Stimulated activated CD4-positive, alpha-beta T cell treated with anti-CD3 and anti-CD28 coated beads, Interleukin-15, amount 100 ng/mL, for 1 hour (primary cell): ENCODE data around the gene GPR39.

ENCODE experiments used
- DNase-seq, 2 donors: peaks; one replicate each; pipeline ENCODE4 v3.0.0-alpha.2; 2020; ENCODE audit warnings: low read depth in 1 of 2, low spot score in 1 of 2

GPR39 gene

GRCh38 chr2:132560562-132560961 is 144.0 kb downstream of the GPR39 start:
- no peak for DNase-seq

GRCh38 chr2:132562245-132562644 is 145.6 kb downstream of the GPR39 start:
- DNase-seq: no peak

- no peak for DNase-seq
Observed at GRCh38 chr2:132564065-132564464, 147.5 kb downstream of the GPR39 start.

GRCh38 chr2:132566379-132566778 is 149.8 kb downstream of the GPR39 start:
- no peak for DNase-seq

- DNase-seq: no peak
Observed at GRCh38 chr2:132567682-132568081, 151.1 kb downstream of the GPR39 start.

- no peak for DNase-seq
Observed at GRCh38 chr2:132568656-132569055, 152.1 kb downstream of the GPR39 start.

GRCh38 chr2:132573444-132574007 is 156.9 kb downstream of the GPR39 start:
- no peak for DNase-seq

DNA sequence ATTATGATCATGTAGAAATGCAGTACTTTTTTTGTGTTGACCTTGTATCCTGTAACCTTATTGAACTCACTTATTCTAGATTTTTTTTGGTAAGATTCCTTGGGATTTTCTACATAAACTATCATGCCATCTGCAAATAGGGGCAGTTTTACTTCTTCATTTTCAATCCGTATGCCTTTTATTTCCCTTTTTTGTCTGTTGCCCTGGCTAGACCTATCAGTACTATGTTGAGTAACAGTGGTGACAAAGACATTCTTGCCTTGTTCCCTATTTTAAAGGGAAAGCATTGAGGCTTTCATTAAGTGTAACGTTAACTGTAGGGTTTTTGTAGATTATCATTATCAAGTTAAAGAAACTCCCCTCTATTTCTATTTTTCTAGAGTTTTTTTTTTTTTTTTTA is 161.1 kb downstream of the GPR39 start:
- DNase-seq: no peak

DNA sequence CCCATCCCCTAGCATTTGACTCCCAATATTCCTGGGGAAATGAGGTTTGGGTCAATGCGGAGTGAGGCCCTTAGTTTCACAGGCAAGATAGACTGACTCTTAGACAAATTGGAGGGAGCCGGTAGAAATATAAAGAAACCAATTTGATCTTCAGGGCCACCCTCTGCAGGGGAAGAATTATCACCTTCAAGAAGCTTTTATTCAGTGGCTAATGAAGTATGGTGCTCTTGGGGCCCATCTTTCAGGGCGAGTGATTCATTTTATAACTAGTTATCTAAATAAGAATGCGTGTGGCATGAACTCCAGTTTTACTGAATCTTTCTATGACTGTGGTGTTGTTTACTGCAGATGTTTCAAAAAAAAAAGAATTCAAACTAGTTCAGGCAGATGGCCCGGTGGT is 165.0 kb downstream of the GPR39 start:
- no peak for DNase-seq

GRCh38 chr2:132581991-132582738 is 165.6 kb downstream of the GPR39 start:
- DNase-seq: no peak

- no peak for DNase-seq
Observed at GRCh38 chr2:132583666-132584360, 167.2 kb downstream of the GPR39 start.

DNA sequence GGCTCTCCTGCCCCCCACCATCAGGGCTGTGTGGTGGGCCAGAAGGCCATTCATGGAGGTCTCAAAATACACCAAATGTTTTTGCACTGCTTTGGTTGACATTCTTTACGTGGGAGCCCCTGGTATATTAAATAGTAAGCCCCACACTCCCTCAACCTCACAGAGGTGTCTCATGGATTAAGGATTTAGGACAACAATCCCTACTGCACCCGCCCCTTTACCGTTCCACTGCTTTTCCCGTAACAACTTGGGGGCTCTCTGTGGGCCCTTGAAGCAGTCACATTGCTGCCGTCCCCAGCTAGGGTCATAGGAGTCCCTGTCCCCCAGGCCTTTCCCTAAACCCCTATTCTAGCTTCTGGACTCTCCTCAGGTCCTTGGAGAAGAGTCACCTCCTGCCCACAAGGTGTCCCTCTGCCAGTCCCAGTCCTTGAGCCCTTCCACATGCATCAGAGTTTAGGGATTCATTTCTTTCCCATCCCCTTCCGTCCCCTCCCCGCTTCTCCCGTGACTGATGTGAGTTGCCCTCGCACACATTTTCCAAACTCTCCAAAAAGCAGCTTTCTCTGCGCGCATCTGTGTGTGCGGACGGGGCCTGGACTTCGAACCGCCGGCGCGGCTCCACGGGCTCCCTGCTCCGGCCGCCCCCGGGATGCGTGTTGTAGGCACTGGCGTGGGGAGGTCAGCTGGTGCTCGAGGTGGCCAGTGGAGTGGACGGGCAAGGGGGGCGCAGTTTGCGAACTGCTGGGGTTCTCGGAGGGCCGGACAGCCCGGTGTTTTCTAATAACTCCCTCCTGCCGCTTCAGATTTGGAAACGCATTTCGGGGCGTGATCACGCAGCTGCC is 168.6 kb downstream of the GPR39 start:
- DNase-seq: no peak

DNA sequence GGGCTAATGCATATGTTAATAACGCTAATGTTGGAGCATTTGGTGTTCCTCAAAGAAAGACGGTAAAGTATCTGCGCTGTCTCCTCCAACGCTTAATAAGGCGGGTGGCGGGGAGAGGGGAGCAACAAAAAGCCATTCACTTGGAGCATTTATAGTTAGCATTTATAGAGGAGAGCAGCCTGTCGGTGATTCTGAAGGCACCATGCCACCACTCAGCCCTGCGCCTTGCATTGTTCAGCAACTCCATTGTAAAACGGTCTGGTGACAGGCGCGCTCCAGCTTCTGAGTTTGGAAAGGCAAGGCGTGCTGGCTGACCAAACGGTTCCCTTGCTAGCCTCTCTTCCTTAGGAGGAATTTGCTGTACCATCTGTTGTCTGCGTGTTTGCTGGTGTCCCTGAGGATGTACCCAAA is 169.5 kb downstream of the GPR39 start:
- no peak for DNase-seq

DNA sequence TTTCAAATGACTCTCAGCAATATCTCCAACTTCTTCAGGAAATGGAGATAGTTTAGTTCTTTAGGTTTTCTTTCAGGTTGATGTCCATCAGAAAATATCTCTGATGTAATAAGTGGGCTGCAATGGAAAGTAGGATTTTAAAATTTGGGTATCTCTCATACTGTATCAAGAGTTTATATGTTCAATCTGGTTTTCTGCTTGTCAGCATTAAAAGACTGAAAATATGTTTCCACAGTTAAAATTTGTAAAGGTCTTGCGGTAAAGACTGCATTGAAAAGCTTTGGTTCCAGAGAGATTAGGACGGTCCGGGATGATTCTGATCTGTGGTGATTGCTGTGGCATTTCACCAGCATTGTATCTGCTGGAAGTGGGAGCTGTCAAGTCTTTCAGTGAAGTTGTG is 170.2 kb downstream of the GPR39 start:
- DNase-seq: no peak

DNA sequence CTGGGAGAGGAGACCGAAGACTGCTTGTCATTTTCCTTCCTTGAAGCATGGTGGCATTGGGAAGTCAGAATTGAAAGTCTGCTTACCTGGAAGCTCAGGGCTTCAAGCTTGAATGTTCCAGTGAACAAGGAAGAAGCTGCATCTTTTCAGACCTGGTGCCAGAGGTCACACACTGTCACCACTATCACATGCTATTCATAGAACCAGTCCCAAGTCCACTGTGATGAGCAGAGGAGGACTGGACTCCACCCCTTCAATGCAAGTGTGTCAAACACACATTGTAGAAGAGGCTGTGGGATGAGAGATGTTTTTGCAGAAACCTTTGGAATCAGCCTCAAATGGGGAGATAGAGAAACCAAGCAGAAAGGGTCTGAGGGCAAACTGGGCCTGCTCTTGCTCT is 172.0 kb downstream of the GPR39 start:
- DNase-seq: no peak

GRCh38 chr2:132589111-132589830 is 172.7 kb downstream of the GPR39 start:
- no peak for DNase-seq

- DNase-seq: no peak
Observed at GRCh38 chr2:132589966-132590365, 173.4 kb downstream of the GPR39 start.

GRCh38 chr2:132593171-132593570 is 176.6 kb downstream of the GPR39 start:
- DNase-seq: no peak

- no peak for DNase-seq
Observed at GRCh38 chr2:132595186-132595585, 178.6 kb downstream of the GPR39 start.

DNA sequence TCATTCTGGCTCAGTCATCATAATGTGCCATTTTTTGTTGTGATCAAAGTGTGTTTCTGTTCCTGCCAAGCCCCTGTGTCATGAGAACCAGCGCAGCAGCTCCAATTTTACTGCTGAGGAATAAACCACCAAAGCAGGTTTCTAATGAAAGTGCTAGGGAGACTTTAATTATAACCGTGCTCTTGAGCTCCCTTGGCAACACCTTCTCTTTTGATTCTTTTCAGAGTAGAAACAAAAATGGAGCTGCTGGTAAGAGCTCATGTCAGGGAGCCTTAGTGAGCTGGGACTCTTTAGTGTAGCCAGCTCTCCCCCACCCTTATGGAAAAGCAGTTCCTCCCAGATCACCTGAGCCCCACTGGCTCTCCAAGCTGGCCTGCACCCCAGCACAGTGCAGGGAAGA is 179.1 kb downstream of the GPR39 start:
- DNase-seq: no peak

GRCh38 chr2:132597166-132597565 is 180.6 kb downstream of the GPR39 start:
- DNase-seq: no peak
